Activated CD4-positive, alpha-beta memory T cell treated with anti-CD3 and anti-CD28 coated beads for 36 hours (primary cell): ENCODE results near the gene FRMPD4. TPM values are rescaled to one million over a fixed set of nuclear protein-coding genes. Genes with fewer than 3 reads are reported as not detected.
A peak's percentile ranks its signal among the peaks of the same experiment; 100 is the strongest.
"Not testable (repeated sequence)": the region's sequence is repeated elsewhere in the genome, so short reads cannot be mapped to it uniquely, and the experiment has no call there.

Source experiments
- CTCF ChIA-PET: fragments of 350-600 bp; sonication (Branson Sonifier 250); formaldehyde crosslinking; loops from one replicate; lab custom pipeline; 2021; ENCODE audit warnings: antibody characterized with exemption, inconsistent platforms; lab: Charles Lee
- POLR2A ChIA-PET: fragments of 350-600 bp; sonication (Branson Sonifier 250); formaldehyde crosslinking; loops from one replicate; lab custom pipeline; 2021; ENCODE audit warnings: antibody characterized with exemption; lab: Charles Lee
- DNase-seq: peaks from one replicate; pipeline ENCODE4 v3.0.0-alpha.2; 2020
- H3K27ac Mint-ChIP-seq: one replicate; pipeline ENCODE4 v1.8.0; 2021; ENCODE audit warnings: mixed read lengths
- H3K27me3 Mint-ChIP-seq: one replicate; pipeline ENCODE4 v1.8.0; 2021; ENCODE audit warnings: mixed read lengths
- H3K36me3 Mint-ChIP-seq: one replicate; pipeline ENCODE4 v1.8.0; 2021; ENCODE audit warnings: mixed read lengths
- H3K4me1 Mint-ChIP-seq: one replicate; pipeline ENCODE4 v1.8.0; 2021; ENCODE audit warnings: low read depth, mixed read lengths
- H3K4me3 Mint-ChIP-seq: one replicate; pipeline ENCODE4 v1.8.0; 2021; ENCODE audit warnings: mild to moderate bottlenecking, mixed read lengths
- H3K9me3 Mint-ChIP-seq: one replicate; pipeline ENCODE4 v1.8.0; 2021; ENCODE audit warnings: mixed read lengths
- intact Hi-C: fragments of 100-400 bp; cut with micrococcal nuclease; formaldehyde crosslinking; loops from one replicate; pipeline ENCODE4 v1.15.1; 2023
- total RNA-seq, 2 experiments: library from RNA; stranded (reverse); gene quantifications; one replicate each; pipeline ENCODE4 v1.2.3, GENCODE V29; 2021

The FRMPD4 gene
- total RNA-seq, 2 experiments from 2014 or later = not detected

DNA sequence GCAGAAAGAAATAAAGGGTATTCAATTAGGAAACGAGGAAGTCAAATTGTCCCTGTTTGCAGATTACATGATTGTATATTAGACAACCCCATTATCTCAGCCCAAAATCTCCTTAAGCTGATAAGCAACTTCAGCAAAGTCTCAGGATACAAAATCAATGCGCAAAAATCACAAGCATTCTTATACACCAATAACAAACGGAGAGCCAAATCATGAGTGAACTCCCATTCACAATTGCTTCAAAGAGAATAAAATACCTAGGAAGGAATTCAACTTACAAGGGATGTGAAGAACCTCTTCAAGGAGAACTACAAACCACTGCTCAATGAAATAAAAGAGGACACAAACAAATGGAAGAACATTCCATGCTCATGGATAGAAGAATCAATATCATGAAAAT lies 404.0 kb downstream of the FRMPD4 start:
- POLR2A ChIA-PET, H3K9me3 Mint-ChIP-seq: not testable (repeated sequence)

GRCh38 chrX:12548341-12548740 lies 410.1 kb downstream of the FRMPD4 start:
- CTCF ChIA-PET = no interaction called here
- no peaks in the 10 kb centered on the region for H3K9me3 Mint-ChIP-seq
- no peak for DNase-seq
- no peaks in the 10 kb centered on the region for H3K4me1 Mint-ChIP-seq
- H3K27me3 Mint-ChIP-seq = no peaks in the 10 kb centered on the region
- POLR2A ChIA-PET = no interaction called here
- H3K27ac Mint-ChIP-seq = no peak overlapping the region
- no peaks in the 10 kb centered on the region for H3K36me3 Mint-ChIP-seq
- H3K4me3 Mint-ChIP-seq = no peak overlapping the region
- intact Hi-C loops = no loop called here

More for the DNA sequence above, 404.0 kb downstream of the FRMPD4 start:
- CTCF ChIA-PET, DNase-seq, H3K27me3 Mint-ChIP-seq, H3K27ac Mint-ChIP-seq, intact Hi-C loops, H3K4me1 Mint-ChIP-seq, H3K36me3 Mint-ChIP-seq, H3K4me3 Mint-ChIP-seq: not testable (repeated sequence)

- intact Hi-C loops = no loop called here
- peak; percentile 8 for DNase-seq
These were observed 410.5 kb downstream of the FRMPD4 start for GRCh38 chrX:12548746-12549145.

DNA sequence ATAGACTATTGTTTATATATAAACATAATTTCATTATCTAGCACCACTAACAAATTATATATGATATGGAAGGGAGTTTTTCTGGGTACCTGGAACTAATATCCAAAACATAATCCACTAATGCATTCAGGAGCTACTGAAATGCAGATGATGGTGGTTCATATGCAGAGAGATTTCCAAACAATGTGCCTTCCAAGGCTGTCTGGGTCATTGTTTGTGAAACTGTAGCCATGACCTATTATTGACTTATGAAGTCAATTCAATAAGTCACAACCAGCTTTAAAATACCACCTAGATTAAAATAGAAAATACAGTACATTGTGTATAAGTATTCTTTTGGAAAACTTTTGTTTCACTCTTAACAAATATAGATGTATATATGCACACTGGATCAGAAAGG lies 415.9 kb downstream of the FRMPD4 start:
- ChIA-PET POLR2A (no interaction called here), CTCF (no interaction called here)

More at GRCh38 chrX:12548746-12549145, 410.5 kb downstream of the FRMPD4 start:
- Mint-ChIP-seq H3K27ac (no peak overlapping the region), H3K4me1 (no peaks in the 10 kb centered on the region), H3K36me3 (no peaks in the 10 kb centered on the region), H3K27me3 (no peaks in the 10 kb centered on the region), H3K9me3 (no peaks in the 10 kb centered on the region), H3K4me3 (no peak overlapping the region)
- ChIA-PET POLR2A (no interaction called here), CTCF (no interaction called here)

GRCh38 chrX:12563121-12563520 lies 424.8 kb downstream of the FRMPD4 start:
- Mint-ChIP-seq H3K36me3 (no peaks in the 10 kb centered on the region), H3K4me3 (no peak overlapping the region), H3K4me1 (no peaks in the 10 kb centered on the region), H3K9me3 (no peaks in the 10 kb centered on the region), H3K27ac (no peak overlapping the region), H3K27me3 (no peaks in the 10 kb centered on the region)
- CTCF ChIA-PET = no interaction called here
- no peak for DNase-seq
- POLR2A ChIA-PET = no interaction called here
- intact Hi-C loops = no loop called here

More for the DNA sequence above, 415.9 kb downstream of the FRMPD4 start:
- no peaks in the 10 kb centered on the region for H3K4me1 Mint-ChIP-seq
- DNase-seq = no peak
- H3K27ac Mint-ChIP-seq = no peak overlapping the region
- intact Hi-C loops = no loop called here
- no peak overlapping the region for H3K4me3 Mint-ChIP-seq
- H3K27me3 Mint-ChIP-seq = no peaks in the 10 kb centered on the region
- H3K9me3 Mint-ChIP-seq = no peaks in the 10 kb centered on the region
- no peaks in the 10 kb centered on the region for H3K36me3 Mint-ChIP-seq

DNA sequence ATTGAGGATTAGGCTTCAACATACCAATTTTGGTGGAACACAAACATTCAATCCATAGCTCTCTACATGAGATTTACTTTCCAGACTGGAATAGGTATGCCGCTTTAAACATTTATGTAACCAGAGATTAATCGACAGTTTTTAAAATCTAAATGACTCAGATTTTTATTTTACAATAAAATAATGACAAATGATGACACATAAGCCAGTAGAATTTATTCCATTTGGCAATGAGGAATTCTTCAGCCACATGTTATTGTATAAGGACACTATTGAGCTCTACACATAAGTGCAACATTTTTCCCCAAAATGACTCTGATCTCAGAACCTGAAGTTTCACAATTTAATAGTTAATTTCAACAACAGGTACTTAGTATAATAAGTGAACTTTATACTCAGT lies 425.9 kb downstream of the FRMPD4 start:
- ChIA-PET CTCF (no interaction called here), POLR2A (no interaction called here)
- Mint-ChIP-seq H3K4me3 (no peak overlapping the region), H3K27me3 (no peaks in the 10 kb centered on the region), H3K4me1 (no peaks in the 10 kb centered on the region), H3K27ac (no peak overlapping the region), H3K36me3 (no peaks in the 10 kb centered on the region), H3K9me3 (no peaks in the 10 kb centered on the region)
- DNase-seq = no peak
- intact Hi-C loops = no loop called here

DNA sequence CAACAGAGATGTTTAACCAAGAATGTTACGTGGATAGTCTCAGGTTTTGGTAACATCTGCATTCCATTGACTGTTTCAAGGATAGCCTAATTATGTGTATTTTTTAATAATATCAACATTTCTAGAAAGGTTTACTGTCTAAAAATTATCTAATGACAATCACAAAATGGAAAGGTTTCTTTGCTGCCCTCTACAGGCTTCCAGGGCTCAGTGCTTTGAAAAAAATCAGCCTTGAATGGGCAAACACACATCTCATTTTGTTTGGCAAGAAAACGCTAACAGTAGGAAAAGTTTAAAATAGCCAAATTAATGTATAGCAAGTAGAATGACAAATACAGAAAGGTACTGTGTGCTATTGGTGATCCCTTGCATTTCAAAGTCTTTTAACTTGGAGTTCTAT lies 429.6 kb downstream of the FRMPD4 start:
- no peaks in the 10 kb centered on the region for H3K4me1 Mint-ChIP-seq
- no peak overlapping the region for H3K27ac Mint-ChIP-seq
- H3K4me3 Mint-ChIP-seq = no peak overlapping the region
- H3K27me3 Mint-ChIP-seq = no peaks in the 10 kb centered on the region
- DNase-seq = no peak
- no peaks in the 10 kb centered on the region for H3K36me3 Mint-ChIP-seq
- CTCF ChIA-PET = no interaction called here
- POLR2A ChIA-PET = no interaction called here
- no peaks in the 10 kb centered on the region for H3K9me3 Mint-ChIP-seq
- intact Hi-C loops = no loop called here

GRCh38 chrX:12570859-12571501 lies 432.7 kb downstream of the FRMPD4 start:
- DNase-seq = no peak
- Mint-ChIP-seq H3K4me1 (no peaks in the 10 kb centered on the region), H3K36me3 (no peaks in the 10 kb centered on the region), H3K4me3 (no peak overlapping the region), H3K9me3 (no peaks in the 10 kb centered on the region), H3K27me3 (no peaks in the 10 kb centered on the region), H3K27ac (no peak overlapping the region)
- intact Hi-C loops = no loop called here
- CTCF ChIA-PET = no interaction called here
- POLR2A ChIA-PET = no interaction called here

DNA sequence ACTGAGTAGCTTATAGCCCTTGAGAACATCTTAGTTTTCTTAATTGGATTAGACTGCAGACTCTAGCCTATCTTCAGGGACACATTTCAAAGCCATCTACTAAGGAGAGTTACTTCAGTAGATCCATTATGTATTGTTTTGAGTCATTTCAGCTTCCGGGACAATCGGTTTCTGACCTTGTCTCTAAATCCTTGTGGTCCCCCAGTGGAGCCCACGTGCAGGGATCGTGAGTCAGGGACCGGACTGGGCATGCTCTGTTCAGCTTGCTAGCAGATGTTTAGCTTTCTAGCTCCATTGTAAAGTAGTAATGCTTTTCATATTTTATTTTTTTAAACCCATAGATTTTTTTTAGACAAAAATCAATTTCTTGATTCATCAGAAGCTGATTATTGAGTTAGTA lies 441.0 kb downstream of the FRMPD4 start:
- ChIA-PET POLR2A (no interaction called here), CTCF (no interaction called here)
- no peak overlapping the region for H3K27ac Mint-ChIP-seq
- intact Hi-C loops = no loop called here
- H3K36me3 Mint-ChIP-seq = no peaks in the 10 kb centered on the region
- no peaks in the 10 kb centered on the region for H3K9me3 Mint-ChIP-seq
- no peak overlapping the region for H3K4me3 Mint-ChIP-seq
- H3K27me3 Mint-ChIP-seq = no peaks in the 10 kb centered on the region
- no peak for DNase-seq
- no peaks in the 10 kb centered on the region for H3K4me1 Mint-ChIP-seq

GRCh38 chrX:12580548-12580947 lies 442.3 kb downstream of the FRMPD4 start:
- intact Hi-C loops = no loop called here
- Mint-ChIP-seq H3K27me3 (no peaks in the 10 kb centered on the region), H3K27ac (no peak overlapping the region), H3K36me3 (no peaks in the 10 kb centered on the region), H3K4me1 (no peaks in the 10 kb centered on the region), H3K4me3 (no peak overlapping the region), H3K9me3 (no peaks in the 10 kb centered on the region)
- CTCF ChIA-PET = no interaction called here
- POLR2A ChIA-PET = no interaction called here
- no peak for DNase-seq

DNA sequence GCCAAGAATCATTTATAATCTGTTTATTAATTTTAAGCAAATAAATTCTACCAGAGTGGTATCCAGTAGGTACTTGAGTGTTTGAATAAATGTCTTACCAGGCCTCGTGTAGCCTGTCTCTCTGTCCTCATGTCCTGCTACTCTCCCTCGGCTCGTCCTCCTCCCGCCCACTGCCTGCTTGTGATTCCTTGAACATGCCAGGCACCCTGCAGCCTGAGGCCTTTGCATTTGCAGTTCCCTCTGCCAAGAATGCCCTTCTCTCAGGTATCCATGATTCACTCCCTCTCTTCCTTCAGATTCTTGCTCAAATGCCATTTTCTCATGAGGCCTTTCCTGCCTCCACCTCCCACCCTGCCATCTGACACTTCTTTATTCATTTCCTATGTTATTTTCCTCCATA lies 443.3 kb downstream of the FRMPD4 start:
- ChIA-PET CTCF (no interaction called here), POLR2A (no interaction called here)
- Mint-ChIP-seq H3K4me3 (no peak overlapping the region), H3K9me3 (no peaks in the 10 kb centered on the region), H3K27ac (no peak overlapping the region), H3K4me1 (no peaks in the 10 kb centered on the region), H3K27me3 (no peaks in the 10 kb centered on the region), H3K36me3 (no peaks in the 10 kb centered on the region)
- DNase-seq = no peak
- intact Hi-C loops = no loop called here

DNA sequence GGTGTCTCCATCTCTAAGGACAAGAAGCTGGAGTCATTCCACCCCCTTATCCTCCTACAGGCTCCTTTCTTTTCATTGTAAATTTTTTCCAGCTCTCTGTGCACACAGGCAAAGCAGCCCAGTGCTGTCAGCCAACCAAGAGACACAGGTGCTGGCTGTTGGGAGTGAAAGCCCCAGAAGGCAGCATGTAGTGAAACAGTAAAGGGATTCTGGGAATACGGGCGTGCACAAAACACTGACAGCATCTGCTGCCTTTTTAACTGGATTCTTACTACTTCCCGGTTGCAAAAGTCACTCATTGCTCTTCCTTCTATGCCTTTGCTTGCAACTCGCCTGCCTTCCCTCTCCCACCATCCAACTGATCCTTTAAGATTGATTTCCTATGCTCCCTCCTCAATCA lies 444.4 kb downstream of the FRMPD4 start:
- ChIA-PET POLR2A (no interaction called here), CTCF (no interaction called here)
- no peak overlapping the region for H3K4me3 Mint-ChIP-seq
- DNase-seq = no peak
- no peaks in the 10 kb centered on the region for H3K4me1 Mint-ChIP-seq
- no peaks in the 10 kb centered on the region for H3K9me3 Mint-ChIP-seq
- intact Hi-C loops = no loop called here
- no peaks in the 10 kb centered on the region for H3K27me3 Mint-ChIP-seq
- H3K27ac Mint-ChIP-seq = no peak overlapping the region
- no peaks in the 10 kb centered on the region for H3K36me3 Mint-ChIP-seq

DNA sequence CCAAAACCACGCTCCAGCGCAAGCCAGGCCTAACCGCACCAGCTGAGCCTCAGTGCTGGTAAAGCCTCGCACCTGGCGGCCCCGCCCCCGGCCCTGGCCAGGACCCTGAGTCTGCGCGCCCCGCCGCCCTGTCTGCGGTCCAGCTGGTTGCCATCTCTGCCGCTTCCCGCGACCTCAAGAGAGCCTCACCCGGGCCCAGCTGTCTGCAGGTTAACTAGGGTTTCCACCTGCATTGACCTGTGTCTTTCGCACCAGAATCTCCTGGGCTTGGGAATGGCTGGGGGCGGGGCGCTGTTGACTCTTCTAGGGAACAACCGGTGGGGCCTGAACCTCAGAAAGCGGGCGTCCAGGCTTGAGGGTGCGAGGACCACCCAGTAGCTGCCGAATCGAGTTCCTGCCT lies 445.3 kb downstream of the FRMPD4 start:
- intact Hi-C loops = no loop called here
- Mint-ChIP-seq H3K36me3 (no peaks in the 10 kb centered on the region), H3K4me1 (no peaks in the 10 kb centered on the region), H3K4me3 (no peak overlapping the region), H3K9me3 (no peaks in the 10 kb centered on the region), H3K27me3 (no peaks in the 10 kb centered on the region), H3K27ac (no peak overlapping the region)
- no peak for DNase-seq
- ChIA-PET CTCF (no interaction called here), POLR2A (no interaction called here)
